GM04504 (cell line): ENCODE measurements around the gene RRP12.
"Not testable (repeated sequence)": the region's sequence is repeated elsewhere in the genome, so short reads cannot be mapped to it uniquely, and the experiment has no call there.

Experiments
- DNase-seq: peaks from one replicate; pipeline ENCODE4 v3.0.0-alpha.2; 2012; ENCODE audit warnings: low read depth

Gene RRP12

DNA sequence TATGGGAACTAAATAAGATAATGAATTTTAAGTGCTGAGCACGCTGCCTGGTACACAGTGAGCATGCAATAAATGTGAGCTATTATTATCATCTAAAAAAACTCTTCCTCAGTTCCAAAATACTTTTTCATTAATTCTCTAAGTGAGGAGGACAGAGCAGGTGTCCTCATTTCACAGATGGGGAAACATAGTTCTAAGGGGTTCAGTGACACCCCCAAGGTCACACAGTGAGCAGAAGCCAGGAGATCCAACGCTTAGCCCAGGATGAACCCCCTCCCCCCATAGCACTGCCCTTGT lies 6.8 kb upstream of the RRP12 start:
- no peak for DNase-seq

DNA sequence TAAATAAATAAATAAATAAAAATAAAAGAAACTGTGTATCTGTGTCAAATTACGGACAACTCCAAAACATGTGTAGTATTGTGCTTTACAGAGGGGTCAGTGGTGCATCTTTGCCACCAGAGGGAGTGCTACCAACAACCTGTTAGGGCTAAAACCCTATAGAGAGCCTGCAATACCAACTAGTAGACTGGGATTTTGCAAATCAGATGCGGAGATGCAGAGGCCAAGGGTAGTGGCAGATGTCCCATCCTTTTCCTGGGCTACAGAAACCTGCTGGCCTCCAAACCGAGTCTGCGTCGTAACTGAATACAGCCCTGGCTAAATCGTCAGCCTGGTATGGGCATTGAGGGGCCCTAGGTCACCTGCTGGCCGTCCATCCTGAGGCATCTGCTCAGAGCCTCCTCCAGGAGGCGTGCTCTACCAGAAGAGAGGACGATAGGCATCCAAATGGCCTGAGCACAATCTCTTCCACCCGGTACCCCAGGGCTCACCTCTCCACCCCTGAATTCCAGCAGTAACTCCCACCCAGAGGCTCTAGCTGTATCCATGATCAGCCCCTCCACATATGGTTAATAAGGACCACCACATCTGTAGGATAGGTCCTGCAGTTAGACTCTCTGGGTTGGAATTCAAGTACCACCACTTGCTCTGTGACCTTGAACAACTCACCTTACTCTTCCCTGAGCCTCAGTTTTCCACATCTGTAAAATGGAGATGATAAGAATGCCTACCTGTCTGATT lies 6.2 kb upstream of the RRP12 start:
- peak; percentile 67 for DNase-seq

DNA sequence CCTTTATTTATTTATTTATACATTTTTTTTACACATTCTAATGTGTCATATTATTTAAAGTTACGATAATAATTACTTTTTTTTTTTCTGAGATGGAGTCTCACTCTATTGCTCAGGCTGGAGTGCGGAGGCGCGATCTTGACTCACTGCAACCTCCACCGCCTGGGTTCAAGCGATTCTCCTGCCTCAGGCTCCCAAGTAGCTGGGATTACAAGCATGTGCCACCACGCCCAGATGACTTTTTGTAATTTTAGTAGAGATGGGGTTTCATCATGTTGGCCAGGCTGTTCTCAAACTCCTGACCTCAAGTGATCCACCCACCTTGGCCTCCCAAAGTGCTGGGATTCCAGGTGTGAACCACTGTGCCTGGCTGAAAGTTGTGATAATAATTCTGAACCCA lies 5.3 kb upstream of the RRP12 start:
- not testable (repeated sequence) for DNase-seq

DNA sequence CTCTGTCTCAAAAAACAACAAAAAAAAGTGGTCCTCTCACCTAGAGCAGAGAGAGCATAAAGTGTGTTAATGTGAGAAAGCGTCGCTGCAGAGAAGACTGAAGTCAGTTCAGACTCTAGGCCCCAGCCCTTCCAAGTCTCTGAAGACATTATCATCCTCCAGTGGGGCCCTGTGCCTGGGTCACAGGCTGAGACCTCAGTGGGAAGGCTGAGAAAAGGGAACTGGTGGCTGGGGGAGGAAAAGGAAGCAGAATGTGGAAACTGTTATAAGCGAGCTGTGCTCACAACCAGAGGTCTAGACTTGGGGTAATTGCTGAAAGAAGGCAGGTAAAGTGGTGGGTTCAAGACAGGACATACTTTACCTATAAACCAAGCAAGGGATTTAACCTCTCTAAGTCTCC lies 4.9 kb upstream of the RRP12 start:
- DNase-seq, result no peak

DNA sequence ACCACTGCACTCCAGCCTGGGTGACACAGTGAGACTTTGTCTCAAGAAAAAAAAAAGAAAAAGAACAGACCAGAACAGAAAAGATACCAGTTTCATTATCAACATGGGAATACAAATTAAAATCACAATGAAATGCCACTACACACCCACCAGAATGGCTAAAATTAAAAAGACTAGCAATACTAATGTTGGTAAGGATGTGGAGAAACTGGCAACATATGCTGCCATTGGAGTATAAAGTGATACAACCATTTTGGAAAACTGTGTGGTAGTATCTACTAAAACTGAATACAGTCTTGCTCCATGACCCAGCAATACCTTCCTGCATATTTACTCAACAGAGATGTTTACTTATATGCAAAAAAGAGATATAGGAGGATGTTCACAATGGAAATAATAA lies 2.9 kb upstream of the RRP12 start:
- DNase-seq, result no peak

DNA sequence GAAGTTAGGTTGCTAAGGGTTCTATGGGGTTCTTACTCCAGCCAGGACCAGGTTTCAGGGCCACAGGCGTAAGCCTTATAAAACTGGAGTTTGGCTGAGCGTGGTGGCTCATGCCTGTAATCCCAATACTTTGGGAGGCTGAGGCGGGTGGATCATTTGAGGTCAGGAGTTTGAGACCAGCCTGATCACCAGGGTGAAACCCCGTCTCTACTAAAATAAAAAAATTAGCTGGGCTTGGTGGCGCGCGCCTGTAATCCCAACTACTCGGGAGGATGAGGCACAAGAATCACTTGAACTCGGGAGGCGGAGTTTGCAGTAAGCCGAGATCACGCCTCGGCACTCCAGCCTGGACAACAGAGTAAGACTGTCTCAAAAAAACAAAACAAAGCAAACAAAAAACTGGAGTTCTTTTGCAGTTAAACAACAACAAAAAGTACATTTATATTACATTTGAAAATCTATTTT lies 347 bp upstream of the RRP12 start:
- no peak for DNase-seq

DNA sequence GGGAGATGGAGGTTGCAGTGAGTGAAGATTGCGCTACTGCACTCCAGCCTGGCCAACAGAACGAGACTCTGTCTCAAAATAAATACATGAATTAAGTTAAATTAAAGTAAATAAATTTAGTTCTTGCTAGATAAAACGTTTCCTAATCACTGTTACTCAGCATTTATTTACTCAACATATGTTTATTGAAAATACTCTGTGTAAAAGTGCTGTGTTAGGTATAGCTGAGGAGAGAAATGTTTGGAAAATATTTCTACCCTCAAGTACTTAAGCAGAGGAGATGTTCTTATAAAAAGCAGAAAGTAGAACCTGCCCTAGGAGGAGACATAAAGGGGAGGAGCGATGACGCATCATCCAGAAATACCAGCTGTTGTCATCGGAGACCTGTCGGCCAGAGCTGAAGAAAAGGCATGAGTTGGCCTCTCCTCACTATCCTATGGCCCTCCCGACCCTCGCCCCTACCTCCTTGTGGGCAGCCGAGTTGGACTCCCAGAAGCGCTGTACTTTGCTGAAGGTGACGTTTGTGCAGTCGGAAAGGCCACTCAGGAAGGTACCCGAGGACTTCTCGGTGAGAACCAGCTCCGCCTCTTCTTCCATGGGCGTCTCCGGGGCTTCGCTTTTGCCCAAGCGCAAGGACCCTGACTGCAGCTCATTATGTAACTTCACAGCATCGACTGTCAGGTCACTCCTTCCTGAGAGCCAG lies 1.1 kb downstream of the RRP12 start:
- peak; percentile 51 for DNase-seq

DNA sequence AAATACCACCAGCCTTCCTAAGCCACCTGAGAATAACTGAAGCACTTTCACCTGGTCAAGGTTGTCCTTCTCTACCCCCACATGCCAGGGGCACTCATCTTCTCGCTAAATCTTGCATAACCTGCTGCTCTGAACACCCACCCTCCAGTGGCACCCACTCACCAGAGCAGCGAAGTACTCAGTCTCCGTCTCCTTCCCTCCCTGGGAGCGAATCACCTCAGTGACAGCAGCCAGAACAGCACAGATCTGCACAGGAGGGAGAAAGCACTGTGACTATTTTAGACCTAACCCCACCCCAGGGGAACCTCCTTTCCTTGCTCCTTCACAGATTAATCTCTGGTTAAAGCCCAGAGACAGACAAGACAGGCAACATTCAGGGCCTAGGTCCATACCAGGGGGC lies 5.1 kb downstream of the RRP12 start:
- no peak for DNase-seq

DNA sequence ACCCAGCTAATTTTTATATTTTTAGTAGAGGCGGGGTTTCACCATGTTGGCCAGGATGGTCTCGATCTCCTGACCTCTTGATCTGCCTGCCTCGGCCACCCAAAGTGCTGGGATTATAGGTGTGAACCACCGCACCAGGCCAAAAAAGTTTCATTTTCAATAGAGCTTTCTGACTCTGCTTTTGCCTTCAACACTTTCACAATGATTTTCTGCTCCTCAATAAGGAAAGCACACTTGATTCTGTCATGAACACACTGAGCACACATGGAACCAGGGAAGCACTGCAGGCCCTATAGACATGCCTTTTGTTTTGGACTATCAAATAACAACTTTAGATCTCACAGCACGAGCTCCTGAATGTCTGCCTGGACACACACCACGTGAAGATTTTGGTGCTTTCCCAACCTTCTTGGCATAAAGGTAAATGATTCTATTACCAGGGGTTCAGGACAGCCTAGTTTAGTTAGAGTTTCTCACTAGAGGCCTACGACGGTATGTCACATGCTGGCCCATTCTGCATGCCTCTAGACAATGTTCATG lies 8.0 kb downstream of the RRP12 start:
- DNase-seq, result no peak

DNA sequence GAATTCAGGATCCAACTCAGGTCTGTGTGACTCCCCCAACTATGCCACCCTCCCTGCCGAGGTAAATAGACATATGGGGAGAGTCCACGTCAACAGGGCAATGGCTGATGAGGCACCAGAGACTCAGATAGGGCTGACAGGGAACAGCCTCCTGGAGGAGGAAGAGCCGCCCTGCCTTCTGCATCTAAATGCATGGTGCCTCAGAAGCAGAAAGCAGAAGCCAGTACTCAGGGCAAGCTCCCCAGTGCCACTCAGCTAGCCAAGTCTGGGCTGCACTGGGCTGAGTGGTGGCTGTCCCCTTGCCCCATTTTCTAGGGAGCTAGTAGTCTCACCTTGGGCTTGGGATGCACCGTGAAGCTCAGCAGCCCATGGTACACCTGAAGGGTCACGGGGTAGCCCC lies 11.0 kb downstream of the RRP12 start:
- DNase-seq, result no peak

DNA sequence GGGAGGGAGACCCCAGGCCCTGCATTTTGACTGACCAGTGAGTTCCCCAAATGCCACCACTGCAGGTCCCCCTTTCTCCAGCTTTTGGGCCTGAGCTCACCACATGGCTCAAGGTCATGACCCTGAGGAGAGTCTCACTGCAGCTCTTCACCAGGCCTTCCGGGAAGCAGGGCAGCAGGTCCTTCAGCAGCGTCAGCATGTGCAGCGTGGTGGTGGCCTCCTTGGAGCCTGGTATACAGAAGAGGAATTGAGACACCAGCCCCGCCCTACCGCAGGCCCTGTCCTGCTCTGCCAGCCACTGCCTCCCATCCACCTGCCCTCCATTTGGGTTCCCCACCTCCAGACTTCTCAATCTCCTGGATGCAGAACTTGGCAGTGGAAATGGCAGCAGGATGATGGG lies 13.0 kb downstream of the RRP12 start:
- no peak for DNase-seq

DNA sequence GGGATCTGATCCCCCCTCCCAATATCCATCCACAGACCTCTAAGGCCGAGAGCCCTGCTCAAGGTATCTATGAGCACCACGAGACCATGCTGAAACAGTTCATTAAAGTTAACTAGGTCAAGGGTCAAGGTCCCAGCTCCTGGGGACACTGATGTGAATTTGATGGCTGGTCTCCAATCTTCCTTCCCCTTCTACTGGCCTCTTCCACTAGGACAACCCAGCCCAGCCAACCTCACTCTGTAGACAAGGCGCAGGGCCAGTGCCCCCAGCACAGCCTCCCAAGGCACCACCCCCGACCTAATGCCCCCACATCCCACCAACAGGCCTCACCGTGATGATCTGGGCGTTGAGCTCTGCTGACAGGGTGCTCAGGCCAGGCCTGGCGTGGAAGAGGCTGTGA lies 15.6 kb downstream of the RRP12 start:
- DNase-seq, result no peak

DNA sequence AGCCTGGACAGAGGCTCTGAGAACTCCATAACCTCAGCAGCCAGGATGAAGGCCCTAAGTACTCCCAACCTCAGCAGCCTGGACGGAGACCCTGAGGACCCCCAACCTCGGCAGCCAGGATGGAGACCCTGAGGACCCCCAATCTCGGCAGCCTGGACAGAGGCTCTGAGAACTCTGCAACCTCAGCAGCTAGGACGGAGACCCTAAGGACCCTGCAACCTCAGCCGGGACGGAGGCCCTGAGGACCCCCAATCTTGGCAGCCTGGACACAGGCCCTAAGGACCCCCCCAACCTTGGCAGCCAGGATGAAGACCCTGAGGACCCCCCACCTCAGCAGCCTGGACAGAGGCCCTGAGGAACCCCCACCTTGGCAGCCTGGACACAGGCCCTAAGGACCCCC lies 16.5 kb downstream of the RRP12 start:
- DNase-seq, result no peak

DNA sequence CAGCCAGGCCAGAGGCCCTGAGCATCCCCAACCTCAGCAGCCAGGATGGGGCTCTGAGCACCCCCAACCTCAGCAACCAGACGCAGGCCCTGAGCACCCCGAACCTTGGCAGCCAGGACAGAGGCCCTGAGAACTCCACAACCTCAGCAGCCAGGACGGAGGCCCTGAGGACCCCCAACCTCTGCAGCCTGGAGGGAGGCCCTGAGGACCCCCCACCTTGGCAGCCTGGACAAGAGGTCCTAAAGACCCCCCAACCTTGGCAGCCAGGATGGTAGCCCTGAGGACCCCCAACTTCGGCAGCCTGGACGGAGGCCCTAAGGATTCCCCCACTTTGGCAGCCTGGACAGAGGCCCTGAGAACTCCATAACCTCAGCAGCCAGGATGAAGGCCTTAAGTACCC lies 17.0 kb downstream of the RRP12 start:
- DNase-seq, result no peak

DNA sequence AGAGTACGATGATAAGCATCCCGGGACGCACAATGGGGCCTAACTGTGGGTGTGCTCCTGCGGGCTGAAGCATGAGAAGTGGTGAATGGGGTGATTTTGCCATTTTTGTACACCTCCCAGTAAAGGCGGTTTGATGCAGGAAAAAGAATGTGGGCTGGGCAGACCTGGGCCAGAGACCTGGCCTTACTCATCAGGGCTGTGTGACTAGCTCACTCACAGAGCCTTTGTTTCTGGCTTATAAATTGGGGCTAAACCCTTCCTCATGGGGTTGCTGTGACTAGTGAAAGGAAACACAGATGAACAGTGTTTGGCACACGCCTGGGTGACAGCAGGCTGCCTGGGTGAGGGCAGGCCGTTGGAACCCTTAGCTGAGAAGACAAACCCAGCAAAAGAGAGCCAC lies 18.0 kb downstream of the RRP12 start:
- no peak for DNase-seq

DNA sequence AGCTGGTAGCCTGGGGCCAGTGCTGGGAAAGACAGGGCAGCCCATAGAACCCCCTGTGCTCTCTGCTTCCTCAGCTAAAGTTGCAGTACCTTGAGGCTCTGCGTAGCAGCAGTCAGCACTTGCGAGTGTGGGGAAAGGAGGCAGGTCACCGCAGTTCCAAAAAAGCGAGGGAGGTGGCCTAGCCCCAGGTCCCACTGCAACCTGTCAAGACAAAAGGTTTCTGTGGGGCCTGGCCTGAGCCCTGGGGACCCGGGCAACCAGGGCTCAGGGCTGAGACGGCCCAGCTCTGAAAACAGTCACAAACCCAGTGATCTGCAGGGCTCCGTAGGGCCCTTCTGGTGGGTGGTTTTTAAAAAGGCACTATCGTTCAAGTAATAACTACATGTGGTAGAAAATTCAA lies 19.5 kb downstream of the RRP12 start:
- DNase-seq, result no peak

DNA sequence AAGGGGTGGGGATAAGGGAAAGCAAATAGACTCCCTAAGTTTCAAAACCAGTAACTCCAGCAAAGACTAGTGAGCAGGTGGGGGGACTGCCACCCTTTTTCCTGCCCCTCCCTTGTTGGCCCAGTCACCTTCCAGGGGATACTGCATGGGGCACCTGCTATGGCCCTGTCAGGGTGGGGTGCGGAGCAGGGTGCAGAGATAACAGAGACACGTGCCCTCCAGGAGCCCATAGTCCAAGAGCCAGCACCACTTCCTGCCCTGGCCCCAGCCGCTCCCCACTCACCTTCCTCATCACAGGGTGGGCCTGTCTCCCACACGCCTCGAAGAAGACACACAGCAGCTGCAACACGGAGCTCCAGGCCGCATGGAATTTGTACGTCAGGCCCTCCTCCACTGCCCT lies 20.6 kb downstream of the RRP12 start:
- no peak for DNase-seq

DNA sequence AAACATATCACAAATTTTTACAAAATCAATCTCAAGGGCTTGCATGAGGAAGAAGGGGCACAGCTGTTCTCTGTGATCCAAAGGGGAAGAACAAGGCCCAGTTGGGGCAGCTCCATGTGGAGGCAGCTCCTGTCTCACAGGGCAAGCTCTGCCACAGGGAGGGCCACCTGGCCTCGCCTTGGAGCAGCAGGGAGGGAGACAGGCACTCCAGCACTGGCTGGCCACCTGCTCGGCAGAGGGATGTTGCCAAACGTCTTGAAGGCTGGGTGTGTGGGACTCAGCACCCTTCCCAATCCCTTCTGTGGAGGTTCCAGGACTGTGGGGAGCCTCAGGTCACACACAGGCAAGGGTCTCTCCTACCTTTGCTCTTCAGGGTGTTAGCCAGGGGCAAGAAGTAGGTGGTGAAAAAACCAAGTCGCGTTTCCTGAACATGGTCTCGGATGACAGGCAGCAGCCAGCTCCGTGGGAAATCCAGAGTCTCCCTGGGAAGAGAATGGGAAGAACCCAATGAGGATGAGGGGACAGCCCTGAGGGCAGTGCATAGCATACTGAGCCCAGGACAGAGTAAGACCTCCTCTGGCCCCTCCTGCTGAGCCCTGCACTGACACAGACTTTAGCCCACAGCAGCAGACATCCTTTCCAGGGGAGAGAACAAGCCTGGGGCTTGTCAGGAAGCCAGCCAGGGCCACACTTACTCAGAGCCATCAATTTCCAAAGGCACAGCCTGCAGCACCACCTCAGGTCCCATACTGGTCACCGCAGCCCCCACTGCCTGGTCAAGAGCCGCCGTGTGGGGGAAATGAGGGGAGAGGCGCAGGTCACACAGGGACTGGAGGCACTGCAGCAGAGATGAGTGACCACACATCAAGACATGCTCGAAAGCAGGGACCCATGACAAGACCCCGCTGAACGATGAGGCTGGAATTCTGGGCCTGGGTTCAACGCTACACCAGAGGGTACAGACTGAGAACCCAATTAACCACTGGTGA lies 21.9 kb downstream of the RRP12 start:
- DNase-seq, result no peak

DNA sequence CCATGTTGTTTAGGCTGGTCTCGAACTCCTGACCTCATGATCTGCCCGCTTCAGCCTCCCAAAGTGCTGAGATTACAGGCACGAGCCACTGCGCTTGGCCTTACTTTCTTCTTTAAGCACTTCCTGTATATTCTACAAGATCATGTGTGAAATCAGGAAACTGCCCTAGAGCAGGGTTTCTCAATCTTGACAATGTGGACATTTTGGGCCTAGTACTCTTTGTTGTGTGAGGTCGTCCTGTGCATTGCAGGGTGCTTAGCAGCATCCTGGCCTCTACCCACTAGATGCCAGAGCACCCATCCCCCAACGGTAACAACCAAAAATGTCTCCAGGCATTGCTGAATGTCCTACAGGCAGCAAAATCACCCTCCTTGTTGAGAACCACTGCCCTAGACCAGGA lies 24.7 kb downstream of the RRP12 start:
- no peak for DNase-seq

DNA sequence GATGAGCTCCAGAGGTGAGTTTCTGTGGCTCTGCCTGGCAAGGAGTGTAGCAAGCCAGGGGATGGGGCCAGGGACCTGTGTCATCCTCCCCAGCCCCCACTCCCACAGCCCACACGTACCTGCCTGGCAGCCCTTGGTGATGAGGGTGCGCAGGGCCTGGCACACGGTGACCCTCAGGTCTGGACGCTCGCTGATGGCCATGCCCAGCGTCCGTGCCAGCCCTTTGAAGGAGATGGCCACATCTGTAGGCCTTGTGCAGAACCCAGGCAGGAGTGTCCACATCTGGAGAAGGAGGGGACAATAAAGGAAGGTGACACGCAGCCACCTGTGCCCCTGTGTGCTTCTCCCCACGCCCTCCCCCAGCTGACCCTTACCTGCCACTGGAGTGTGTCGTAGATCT lies 27.7 kb downstream of the RRP12 start:
- DNase-seq, result no peak

DNA sequence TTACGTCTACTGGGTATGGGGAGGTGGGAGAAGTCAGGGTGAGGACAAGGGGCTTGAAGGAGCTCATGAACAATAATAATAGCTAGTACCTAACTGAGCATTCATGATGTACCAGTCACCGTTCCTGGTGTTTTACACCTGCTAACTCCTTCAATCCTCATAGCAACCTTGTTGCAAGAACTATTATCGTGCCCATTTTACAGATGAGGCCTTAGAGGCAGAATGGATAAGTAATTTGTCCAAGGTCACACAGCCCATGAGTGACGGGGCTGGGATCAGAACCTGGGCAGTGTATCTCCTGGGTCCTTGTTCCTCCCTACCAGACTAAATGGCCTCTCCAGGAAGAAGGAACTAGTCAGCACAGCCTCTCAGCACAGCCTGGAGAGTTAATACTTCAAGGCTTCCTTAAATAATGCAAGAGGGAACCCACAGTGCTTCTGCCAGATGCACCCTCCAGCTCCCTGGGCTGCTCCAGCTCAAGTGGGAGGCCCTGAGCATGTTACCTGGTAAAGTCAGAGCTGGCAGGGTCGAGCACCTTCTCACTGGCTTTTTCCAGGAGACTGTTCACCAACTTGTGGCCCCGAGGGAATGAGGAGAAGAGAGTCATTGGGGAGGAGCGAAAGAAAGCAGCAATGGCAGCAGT lies 28.8 kb downstream of the RRP12 start:
- no peak for DNase-seq

DNA sequence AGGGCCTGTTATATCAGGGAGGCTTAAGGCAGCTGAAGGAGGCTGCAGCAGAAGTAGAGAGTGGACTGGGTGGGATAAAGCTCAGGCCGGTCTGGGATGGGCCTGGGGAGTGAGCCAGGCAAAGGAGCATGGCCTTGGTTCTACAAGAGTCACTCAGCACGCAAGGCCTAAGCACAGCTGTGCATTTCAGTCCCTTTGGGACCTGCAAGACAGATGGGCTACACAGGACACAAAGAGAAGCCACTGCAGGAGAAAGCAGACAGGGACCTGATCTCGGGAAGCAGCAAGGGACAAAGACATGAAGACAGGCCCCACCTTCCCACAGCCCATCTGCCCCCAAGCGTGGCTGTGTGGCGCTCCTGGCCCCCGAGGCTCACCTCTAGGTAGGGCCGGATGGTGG lies 29.4 kb downstream of the RRP12 start:
- no peak for DNase-seq
